Measurements from ENCODE around the gene DHRS7C. TPM values are rescaled to one million over a fixed set of nuclear protein-coding genes. Genes with fewer than 3 reads are reported as not detected.

Gene DHRS7C
- total and polyA plus RNA-seq, 2 of the 13 experiments (the other 11 are each of a cell fraction or from before 2014, with no cell fraction given), result not detected

- Histone ChIP-seq H3K27ac (ENCODE audit: extremely low read length, insufficient read depth, low read length) (no peak overlapping the region), H3K9me3 (ENCODE audit: low read length) (no peaks in the 10 kb centered on the region), H3K9ac (ENCODE audit: insufficient read depth, low read depth, low read length) (no peak overlapping the region), H4K20me1 (ENCODE audit: insufficient read depth, low read length) (no peaks in the 10 kb centered on the region), H3K79me2 (ENCODE audit: insufficient read depth, low read length) (no peaks in the 10 kb centered on the region), H3K4me1 (ENCODE audit: insufficient read depth, low read length) (0 out of 2 replicates have a peak, but pooled peaks cover 5% of the 10 kb centered on the region), H3K4me2 (ENCODE audit: low read depth, low read length) (no peak overlapping the region), H2AFZ (ENCODE audit: low read length) (no peak overlapping the region), H3K4me3 (replicated peaks in 1 of 3; ENCODE audit: insufficient read depth in 1 of 3, low read depth in 2 of 3, low read length in 3 of 3) (no peak overlapping the region), H3K27me3 (ENCODE audit: control insufficient read depth in 1 of 2, insufficient read depth in 2 of 2, low read length in 2 of 2) (peaks cover 5 to 6% of the 10 kb centered on the region in 2 experiments; a peak in 1 of 5 replicates), H3K36me3 (replicated peaks in 1 of 2; ENCODE audit: control insufficient read depth in 1 of 2, insufficient read depth in 2 of 2, low read length in 2 of 2) (no peaks in the 10 kb centered on the region)
- FAIRE-seq, result no peak
- CTCF ChIA-PET (ENCODE audit: low intra/inter-chr PET ratio, low total read pairs), result interaction anchor here (0.8 to 2.1 kb wide), 2 partner anchors 38 to 191 kb away, joined by 3 to 17 read pairs; partner anchors contain the start of gene CFAP52
- TF ChIP-seq ZNF484 (CRISPR knock-in tag; IDR thresholded peaks at IDR 0.05; ENCODE audit: borderline replicate concordance, low read depth), result no peak
- no peak for TF ChIP-seq ZFP36L1 (CRISPR knock-in tag; IDR thresholded peaks at IDR 0.05)
- TF ChIP-seq ZMYM2 (CRISPR knock-in tag; IDR thresholded peaks at IDR 0.05), result no peak
- TF ChIP-seq ZNF597 (CRISPR knock-in tag; IDR thresholded peaks at IDR 0.05), result no peak
- no peak for TF ChIP-seq TOE1 (CRISPR knock-in tag; IDR thresholded peaks at IDR 0.05)
- TF ChIP-seq ZNF879 (CRISPR knock-in tag; IDR thresholded peaks at IDR 0.05), result no peak
- no peak for TF ChIP-seq NFE2L1 (CRISPR knock-in tag; IDR thresholded peaks at IDR 0.05; ENCODE audit: borderline replicate concordance)
- TF ChIP-seq U2AF1 (optimal IDR thresholded peaks at IDR 0.05; ENCODE audit: low read depth, low read length), result no peak
- no peak for TF ChIP-seq ZBTB25 (CRISPR knock-in tag; IDR thresholded peaks at IDR 0.05)
- no peak for TF ChIP-seq E2F5 (CRISPR knock-in tag; conservative IDR thresholded peaks at IDR 0.05)
- TF ChIP-seq ISX (CRISPR knock-in tag; conservative IDR thresholded peaks at IDR 0.05), result no peak
- POLR2A ChIA-PET, result no interaction called here
- BruUV-seq (replicated peaks), result no TSS peak
- DNase-seq (ENCODE audit: low spot score), result no peak
- intact Hi-C loops (cut with micrococcal nuclease; ENCODE audit: unreplicated experiment), result no loop called here
- ATAC-seq, result no peak
- WGBS (ENCODE audit: low lambda C conversion rate), result 10% methylated on average over 3 of the region's 7 CpGs
- in situ Hi-C loops (cut with HindIII; ENCODE audit: extremely low pct_ligation_motif_present, low pct_unique_long_range_greater_than_20kb), result no loop called here
These were observed 23.9 kb downstream of the DHRS7C start for GRCh38 chr17:9767432-9767991.
